HG02885 (cell line): ENCODE results near the gene SRPK2.
"Not testable (repeated sequence)": the region's sequence is repeated elsewhere in the genome, so short reads cannot be mapped to it uniquely, and the experiment has no call there.

Source experiments
- ATAC-seq: cut with Tn5 transposase; IDR thresholded peaks from one replicate; pipeline ENCODE4 v1.9.1; 2021; ENCODE audit warnings: mild to moderate bottlenecking; ENCODE audit not compliant: unreplicated experiment, poor library complexity

The SRPK2 gene

DNA sequence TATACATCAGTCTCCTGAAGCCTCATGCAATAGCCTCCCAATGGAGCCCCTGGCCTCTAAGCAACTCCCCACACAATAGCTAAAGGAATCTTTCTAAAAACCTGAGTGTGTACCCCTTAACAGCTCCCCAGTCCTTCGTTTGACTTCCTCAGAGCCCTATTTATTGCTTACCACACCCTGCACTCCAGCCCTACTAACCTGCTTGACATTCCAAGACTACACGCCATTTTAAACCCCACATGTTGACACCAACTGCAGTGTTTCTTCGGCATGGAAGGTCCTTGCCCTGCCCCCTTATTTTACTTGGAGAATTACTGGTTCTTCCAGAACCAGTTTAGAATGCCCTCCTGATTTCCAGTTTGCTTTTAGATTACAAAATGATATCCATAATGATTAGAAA lies 10.8 kb downstream of the SRPK2 start:
- ATAC-seq: no peak

DNA sequence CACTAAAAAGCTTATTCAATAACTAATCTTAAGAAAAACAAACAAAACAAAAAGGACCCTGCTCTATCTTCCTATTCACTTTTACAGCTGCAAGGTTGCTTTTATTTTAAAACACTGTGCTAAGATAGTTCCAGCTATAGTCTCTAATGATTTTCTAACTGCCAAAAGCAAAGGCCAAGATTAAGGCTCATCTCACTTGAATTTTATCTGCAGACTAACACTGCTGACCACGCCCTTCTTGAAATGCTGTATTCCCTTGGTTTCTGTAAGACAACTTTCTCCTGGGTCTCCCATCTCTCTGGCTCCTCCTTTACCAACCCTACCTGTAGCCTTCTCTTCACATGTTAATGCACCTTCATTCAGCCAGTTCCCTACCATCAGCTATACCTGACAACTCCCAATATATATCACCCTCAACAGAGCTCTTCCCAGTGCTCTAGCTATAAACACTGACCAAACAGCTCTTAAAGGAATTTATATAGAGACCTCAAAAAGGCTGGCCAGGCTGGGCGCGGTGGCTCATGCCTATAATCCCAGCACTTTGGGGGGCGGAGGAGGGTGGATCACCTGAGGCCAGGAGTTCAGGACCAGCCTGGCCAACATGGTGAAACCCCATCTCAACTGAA lies 11.7 kb downstream of the SRPK2 start:
- no peak for ATAC-seq

DNA sequence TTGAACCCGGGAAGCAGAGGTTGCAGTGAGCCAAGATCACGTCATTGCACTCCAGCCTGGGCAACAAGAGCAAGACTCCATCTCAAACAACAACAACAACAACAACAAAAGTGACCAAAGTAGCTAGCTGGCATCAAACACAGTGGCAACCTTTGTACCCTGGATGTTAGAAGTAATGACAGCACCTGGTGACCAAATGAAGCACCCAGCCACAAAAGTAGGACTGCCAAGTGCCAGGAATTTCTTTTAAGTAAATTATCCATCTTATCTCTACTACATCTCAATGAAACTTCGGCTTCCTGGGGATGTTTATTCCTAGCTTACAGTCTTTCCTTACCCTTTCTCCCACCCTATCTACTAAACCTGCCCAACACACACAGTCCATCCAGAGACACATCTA lies 18.8 kb downstream of the SRPK2 start:
- ATAC-seq: no peak

DNA sequence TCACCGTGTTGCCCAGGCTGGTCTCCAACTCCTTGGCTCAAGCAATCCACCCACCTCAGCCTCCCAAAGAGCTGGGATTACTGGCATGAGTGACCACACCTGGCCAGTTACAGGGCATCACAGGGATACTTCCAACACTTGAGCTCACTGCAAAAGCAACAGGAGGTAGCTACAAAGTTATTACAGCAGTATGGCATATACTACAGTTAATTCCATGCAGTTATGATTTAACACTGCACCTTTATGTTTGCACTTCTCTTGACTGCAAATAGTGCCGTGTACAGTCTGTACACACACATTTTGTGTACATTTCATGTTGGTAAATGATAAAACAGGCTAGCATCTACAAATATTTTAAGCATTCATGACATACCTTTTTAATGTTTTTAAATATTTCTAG lies 21.3 kb downstream of the SRPK2 start:
- no peak for ATAC-seq

DNA sequence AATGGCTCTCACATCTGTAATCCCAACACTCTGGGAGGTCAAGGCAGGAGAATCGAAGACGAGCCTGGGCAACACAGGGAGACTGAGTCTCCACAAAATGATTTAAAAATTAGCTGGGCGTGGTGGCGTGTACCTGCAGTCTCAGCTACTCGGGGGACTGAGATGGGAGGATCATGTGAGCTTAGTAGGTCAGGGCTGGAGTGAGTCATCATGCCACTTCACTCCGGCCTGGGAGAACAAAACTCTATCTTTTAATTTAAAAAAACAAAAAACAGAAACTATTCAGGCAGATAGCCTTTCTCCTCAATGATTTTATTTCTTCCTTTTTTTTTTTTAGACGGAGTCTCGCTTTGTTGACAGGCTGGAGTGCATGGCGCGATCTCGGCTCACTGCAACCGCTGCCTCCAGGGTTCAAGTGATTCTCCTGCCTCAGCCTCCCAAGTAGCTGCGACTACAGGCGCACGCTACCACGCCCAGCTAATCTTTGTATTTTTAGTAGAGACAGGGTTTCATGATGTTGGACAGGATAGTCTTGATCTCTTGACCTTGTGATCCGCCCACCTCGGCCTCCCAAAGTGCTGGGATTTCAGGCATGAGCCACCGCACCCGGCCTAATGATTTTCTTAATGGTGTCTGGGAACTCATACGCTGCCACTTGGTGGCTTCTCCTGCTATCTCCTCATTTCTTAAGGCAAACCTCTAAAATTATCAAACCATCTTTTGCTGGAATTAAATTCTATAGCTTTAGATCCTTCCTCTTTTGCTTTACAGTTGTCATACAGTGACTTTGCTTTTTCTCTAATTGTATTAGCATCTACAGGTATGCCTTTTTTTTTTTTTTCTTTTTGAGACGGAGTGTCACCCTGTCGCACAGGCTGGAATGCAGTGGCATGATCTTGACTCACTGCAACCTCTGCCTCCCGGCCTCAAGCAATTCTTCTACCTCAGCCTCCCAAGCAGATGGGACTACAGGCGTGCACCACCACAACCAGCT lies 22.9 kb downstream of the SRPK2 start:
- no peak for ATAC-seq

DNA sequence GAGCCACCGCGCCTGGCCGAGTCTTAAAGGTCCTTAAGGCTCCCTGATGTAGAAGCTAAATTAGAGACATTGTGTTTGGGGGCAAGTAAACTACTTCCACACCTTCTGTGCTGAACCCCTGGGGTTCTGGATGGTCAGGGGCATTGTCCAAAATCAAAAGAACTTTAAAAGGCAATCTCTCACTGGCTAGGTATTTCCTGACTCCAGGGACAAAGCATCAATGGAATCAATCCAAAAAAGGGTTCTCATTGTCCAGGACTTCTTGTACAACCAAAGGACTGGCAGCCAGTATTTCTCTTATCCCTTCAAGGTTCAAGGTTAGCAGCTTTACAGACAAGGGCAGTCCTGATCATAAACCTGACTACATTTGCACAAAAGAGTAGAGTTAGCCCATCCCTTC lies 24.0 kb downstream of the SRPK2 start:
- ATAC-seq: no peak

DNA sequence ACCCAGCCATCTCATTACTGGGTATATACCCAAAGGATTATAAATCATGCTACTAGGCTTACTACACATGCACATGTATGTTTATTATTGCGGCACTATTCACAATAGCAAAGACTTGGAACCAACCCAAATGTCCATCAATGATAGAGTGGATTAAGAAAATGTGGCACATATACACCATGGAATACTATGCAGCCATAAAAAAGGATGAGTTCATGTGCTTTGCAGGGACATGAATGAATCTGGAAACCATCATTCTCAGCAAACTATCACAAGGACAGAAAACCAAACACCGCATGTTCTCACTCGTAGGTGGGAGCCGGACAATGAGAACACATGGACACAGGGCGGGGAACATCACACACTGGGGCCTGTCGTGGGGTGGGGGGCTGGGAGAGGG lies 25.1 kb downstream of the SRPK2 start:
- not testable (repeated sequence) for ATAC-seq

DNA sequence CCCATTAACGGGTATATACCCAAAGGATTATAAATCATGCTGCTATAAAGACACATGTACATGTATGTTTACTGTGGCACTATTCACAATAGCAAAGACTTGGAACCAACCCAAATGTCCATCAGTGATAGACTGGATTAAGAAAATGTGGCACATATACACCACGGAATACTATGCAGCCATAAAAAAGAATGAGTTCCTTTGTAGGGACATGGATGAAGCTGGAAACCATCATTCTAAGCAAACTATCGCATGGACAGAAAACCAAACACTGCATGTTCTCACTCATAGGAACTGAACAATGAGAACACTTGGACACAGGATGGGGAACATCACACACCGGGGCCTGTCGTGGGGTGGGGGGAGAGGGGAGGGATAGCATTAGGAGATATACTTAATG lies 26.0 kb downstream of the SRPK2 start:
- not testable (repeated sequence) for ATAC-seq

DNA sequence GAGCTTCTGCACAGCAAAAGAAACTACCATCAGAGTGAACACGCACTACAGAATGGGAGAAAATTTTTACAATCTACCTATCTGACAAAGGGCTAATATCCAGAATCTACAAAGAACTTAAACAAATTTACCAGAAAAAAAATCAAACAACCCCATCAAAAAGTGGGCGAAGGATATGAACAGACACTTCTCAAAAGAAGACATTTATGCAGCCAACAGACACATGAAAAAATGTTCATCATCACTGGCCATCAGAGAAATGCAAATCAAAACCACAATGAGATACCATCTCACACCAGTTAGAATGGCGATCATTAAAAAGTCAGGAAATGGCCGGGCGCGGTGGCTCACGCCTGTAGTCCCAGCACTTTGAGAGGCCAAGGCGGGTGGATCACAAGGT lies 26.7 kb downstream of the SRPK2 start:
- not testable (repeated sequence) for ATAC-seq

DNA sequence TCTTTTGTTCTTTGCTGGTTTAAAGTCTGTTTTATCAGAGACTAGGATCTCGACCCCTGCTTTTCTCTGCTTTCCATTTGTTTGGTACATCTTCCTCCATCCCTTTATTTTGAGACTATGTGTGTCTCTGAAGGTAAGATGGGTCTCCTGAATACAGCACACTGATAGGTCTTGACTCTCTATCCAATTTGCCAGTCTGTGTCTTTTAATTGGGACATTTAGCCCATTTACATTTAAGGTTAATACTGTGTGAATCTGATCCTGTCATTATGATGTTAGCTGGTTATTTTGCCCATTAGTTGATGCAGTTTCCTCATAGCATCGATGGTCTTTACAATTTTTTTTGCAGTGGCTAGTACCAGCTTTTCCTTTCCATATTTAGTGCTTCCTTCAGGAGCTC lies 28.6 kb downstream of the SRPK2 start:
- not testable (repeated sequence) for ATAC-seq

DNA sequence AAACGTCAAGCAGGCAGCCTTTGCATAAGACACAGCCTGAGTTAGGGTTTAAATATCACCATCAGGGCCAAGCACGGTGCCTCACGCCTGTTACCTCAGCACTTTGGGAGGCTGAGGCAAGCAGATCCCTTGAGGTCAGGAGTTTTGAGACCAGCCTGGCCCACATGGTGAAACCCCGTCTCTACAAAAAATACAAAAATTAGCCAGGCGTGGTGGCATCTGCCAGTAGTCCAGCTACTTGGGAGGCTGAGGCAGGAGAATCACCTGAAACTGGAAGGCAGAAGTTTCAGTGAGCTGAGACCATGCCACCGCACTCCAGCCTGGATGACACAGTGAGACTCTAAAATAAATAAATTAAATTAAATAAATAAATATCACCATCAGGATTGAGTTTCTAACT lies 33.0 kb downstream of the SRPK2 start:
- no peak for ATAC-seq

DNA sequence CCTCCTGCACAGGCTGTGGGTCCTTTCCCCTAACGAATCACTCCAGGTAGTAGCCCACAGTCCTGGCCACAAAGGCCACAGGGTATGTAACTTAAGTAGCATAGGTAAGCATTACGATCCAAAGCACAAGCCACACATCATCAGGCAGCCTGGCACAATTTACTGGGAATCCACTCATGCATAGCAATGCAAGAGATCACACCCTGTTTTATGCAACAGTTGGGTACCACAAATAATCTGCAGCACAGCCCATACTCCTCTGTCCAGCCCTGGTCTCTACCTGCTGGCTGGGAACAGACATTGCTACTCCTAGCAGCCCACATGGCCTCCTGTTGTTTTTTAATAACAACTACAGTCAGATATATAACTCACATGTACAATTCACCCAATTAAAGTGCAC lies 34.3 kb downstream of the SRPK2 start:
- no peak for ATAC-seq

DNA sequence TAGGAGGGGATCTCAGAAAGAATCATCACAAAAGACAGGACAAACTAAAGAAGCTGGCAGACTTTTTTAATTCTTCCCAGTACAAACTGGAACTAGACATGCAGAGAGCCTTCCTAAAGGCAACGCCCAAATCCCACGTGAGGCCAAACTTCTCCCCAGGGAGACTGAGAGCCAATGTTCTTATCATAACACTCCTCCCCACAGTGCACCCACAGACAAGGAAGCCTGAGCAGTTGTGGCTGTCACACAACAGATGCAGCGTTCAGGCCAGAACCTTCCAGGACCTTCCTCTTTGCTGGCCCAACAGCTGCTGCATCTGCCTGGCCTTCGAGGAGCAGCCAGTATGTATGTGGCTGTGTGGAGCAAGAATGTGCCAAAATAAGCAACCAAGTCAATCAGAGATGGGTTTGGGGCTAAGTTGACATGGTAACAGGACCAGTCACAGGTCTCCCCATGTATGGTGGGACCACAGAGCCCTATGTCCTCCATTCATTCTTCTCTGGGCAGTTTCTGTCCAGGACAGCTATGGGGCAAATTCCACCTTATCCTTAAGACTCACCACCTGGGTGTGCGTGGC lies 34.9 kb downstream of the SRPK2 start:
- no peak for ATAC-seq

DNA sequence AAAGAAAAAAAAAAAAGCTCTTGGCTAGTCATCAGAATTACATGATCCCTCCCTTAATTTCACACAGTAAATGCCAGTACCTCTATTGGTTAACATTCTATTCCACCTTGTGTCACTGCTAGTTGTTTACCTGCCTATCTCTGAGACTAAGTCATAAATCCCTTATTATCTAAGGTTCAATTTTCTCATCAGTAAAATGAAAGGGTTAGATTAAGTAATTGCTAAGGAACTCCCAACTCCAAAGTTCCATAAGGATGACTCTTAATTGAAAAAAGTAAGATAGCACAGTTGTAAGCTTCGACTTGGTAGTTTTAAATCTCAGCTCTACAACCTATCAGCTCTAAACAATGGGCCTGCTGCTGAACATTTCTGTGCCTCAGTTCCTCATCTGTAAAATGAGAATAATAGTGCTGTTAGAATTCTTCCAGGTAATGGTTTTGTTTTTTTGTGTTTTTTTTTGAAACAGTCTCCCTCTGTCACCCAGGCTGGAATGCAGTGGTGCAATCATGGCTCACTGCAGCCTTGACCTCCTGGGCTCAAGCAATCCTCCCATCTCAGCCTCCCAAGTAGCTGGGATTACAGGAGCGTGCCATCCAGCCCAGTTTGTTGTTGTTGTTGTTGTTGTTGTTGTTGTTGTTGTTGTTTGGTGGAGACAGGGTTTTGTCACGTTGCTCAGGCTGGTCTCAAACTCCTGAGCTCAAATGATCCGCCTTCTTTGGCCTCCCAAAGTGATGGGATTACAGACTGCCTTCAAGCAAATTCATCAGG lies 35.6 kb downstream of the SRPK2 start:
- no peak for ATAC-seq

DNA sequence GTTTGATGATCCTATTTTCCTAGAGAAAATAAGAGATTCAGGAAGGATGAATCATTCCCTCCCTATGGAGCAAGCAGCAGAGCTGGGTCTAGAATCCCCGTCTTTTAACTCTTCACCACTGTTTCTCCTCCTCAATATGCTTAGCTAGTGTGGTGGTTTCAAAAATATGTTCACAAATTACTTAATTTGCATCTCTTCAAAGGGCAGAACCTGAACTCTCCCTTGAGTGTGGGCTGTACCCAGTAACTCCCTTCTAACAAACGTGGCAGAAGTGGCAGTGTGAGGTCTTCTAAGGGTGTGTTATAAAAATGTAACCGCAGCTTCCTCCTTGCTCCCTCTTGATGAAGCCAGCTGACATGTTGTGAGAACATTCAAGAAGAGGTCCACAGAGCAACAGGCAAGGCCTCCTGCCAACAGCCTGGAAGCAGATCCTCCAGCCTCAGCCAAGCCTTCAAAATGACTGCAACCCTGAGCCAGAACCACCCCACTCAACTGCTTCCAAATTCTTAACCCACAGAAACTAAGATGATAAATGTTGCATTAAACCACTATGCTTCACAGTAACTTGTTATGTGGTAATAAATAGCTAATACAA lies 36.6 kb downstream of the SRPK2 start:
- ATAC-seq: peak; percentile 95

DNA sequence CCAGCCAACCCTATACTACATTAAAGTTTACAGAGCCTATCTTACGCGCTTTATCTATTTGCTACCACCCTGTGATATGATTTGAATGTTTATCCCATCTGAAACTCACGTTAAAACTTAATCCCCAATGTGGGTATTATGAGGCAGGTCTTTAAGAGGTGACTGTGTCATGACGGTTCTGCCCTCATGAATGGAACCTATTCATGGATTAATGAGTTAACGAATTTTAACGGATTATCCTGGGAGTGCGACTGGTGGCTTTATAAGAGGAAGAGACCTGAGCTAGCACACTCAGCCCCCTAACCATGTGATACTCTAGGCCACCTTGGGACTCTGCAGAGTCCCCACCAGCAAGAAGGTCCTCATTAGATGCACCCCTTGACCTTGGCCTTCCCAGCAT lies 37.8 kb downstream of the SRPK2 start:
- ATAC-seq: no peak

DNA sequence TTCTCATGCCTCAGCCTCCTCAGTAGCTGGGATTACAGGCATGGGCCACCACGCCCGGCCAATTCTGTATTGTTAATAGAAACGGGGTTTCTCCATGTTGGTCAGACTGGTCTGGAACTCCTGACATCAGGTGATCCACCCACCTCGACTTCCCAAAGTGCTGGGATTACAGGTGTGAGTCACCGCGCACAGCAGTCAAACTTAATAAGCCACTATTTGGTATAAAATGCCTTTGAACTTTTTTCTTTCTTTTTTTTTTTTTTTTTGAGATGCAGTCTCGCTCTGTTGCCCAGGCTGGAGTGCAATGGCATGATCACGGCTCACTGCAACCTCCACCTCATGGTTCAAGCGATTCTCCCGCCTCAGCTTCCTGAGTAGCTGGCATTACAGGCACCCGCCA lies 40.5 kb downstream of the SRPK2 start:
- not testable (repeated sequence) for ATAC-seq

DNA sequence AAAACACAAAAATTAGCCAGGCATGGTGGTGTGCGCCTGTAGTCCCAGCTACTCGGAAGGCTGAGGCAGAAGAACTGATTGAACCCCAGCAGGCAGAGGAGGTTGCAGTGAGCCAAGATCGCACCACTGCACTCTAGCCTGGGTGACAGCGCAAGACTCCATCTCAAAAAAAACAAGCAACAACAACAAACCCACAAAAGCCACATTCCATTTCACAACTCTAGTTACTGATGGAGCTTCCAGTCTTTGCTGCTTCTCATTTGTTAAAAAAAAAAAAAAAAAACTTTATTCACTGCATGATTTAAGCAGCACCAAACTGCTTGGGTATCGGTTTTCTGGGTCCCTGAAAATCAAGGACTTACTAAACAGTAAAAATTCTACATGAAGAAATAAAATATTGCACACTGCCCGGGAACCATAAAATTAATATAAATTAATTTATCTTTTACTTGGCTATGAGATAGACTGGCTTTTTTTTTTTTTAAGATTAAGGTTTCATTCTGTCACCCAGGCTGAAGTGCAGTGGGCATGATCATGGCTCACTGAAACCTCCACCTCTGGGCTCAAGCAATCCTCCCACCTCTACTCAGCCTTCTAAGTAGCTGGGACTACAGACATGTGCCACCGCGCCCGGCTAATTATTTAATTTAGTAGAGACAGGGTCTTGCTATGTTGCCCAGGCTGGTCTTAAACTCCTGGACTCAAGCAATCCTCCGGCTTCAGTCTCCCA lies 42.0 kb downstream of the SRPK2 start:
- ATAC-seq: no peak

DNA sequence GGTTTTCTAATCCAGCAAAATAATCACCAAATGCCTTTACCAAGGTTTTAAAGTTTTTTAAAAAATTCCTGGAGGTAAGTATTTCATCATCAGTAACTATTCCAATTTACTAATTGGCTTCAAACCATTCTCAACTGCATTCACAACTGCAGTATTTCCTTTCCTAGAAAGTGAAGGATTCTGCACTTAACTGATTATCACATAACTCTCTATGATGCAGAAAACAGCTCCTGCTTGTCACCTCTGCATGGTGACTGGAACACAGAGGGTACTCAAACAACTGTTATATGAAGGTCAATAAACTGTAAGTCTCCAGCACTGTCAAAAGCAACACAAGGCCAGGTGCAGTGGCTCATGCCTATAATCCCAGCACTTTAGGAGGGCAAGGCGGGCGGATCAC lies 42.6 kb downstream of the SRPK2 start:
- no peak for ATAC-seq

DNA sequence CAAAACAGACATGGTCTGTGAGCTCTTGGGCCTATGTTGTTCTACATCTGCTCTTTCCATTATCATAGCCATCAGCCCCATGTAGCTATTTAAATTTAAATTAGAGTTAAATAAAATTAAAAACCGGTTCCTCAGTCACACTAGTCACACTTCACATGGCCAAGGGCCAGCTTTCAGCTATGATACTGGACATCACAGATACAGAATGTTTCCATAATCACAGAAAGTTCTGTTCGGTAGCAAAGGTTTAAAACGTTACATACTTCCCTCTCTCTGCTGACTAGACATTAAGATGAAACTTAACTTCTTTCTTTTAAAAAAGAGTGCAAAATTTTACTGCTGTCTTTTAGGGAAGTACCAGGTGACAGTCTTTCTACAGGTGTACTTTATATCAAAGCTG lies 43.0 kb downstream of the SRPK2 start:
- no peak for ATAC-seq
